Measurements from ENCODE around the gene KIF21A.
"Not testable (repeated sequence)": the region's sequence is repeated elsewhere in the genome, so short reads cannot be mapped to it uniquely, and the experiment has no call there.

KIF21A gene, protein sequence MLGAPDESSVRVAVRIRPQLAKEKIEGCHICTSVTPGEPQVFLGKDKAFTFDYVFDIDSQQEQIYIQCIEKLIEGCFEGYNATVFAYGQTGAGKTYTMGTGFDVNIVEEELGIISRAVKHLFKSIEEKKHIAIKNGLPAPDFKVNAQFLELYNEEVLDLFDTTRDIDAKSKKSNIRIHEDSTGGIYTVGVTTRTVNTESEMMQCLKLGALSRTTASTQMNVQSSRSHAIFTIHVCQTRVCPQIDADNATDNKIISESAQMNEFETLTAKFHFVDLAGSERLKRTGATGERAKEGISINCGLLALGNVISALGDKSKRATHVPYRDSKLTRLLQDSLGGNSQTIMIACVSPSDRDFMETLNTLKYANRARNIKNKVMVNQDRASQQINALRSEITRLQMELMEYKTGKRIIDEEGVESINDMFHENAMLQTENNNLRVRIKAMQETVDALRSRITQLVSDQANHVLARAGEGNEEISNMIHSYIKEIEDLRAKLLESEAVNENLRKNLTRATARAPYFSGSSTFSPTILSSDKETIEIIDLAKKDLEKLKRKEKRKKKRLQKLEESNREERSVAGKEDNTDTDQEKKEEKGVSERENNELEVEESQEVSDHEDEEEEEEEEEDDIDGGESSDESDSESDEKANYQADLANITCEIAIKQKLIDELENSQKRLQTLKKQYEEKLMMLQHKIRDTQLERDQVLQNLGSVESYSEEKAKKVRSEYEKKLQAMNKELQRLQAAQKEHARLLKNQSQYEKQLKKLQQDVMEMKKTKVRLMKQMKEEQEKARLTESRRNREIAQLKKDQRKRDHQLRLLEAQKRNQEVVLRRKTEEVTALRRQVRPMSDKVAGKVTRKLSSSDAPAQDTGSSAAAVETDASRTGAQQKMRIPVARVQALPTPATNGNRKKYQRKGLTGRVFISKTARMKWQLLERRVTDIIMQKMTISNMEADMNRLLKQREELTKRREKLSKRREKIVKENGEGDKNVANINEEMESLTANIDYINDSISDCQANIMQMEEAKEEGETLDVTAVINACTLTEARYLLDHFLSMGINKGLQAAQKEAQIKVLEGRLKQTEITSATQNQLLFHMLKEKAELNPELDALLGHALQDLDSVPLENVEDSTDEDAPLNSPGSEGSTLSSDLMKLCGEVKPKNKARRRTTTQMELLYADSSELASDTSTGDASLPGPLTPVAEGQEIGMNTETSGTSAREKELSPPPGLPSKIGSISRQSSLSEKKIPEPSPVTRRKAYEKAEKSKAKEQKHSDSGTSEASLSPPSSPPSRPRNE (N-terminal part only)

DNA sequence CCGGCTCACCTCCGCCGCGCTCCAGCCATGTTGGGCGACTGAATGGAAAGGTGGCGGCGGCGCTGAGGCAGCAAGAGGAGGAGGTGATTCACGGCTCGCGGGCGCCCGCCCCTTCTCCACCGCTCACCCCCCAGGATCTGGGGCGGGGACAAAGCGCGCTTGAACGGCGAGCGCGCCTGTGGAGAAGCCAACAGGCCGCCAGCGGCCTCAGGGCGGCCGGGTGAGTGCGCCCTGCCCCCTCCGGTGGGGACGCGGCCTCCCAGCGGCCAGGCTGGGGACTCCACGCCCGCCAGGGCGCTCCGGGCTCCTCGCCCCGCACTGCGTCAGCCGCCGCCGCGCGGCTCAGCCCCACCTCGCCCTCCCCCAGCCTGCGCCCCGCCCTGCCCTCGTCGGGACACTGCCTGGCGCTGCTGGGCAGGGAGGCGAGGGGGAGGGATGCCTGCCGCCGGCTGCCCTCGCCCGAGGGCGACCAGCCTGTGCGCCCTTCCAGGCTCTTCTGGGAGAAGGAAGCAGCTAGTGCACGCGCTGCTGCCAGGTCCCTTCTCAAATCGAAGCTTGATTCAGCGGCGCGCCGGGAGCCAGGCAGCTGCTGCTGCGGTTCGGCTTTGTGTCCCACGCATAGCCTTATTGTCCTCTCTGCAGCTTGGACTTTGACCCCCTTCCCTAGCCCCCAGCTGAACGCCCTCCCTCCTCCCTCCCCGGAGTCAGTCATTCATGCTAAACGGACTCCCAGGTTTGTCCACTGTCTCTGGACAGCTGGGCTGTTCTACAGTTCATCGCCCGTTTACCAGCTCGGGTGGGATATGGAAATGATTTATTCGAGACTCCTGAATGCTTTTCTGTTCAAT, at the start of gene KIF21A:
Gene KIF21A, minus strand, starts transcription at position 40 of the 848 bp plus-strand sequence. CDS start 150 bp downstream, outside the sequence.
- peak; percentile 87 for DNase-seq (ENCODE audit: low read depth in 2 of 2)

GRCh38 chr12:39490500-39491282, 47.8 kb upstream of the KIF21A start:
- no peak for DNase-seq (ENCODE audit: low read depth in 2 of 2)

DNA sequence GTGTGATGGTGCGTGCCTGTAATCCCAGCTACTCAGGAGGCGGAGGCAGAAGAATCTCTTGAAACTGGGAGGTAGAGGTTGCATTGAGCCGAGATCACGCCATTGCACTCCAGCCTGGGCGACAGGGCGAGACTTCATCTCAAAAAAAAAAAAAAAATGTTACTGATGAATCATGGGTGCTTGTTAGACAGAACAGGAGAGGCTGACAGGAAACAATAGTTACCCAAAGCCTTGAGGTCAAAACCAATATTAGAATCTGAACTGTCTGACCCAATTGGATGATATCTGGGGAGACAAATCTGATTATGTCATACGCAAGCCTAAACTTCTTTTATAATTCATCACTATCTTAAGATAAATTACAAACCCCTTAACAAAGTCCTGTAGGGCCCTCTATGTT, 40.7 kb upstream of the KIF21A start:
- no peak for DNase-seq (ENCODE audit: low read depth in 2 of 2)

DNA sequence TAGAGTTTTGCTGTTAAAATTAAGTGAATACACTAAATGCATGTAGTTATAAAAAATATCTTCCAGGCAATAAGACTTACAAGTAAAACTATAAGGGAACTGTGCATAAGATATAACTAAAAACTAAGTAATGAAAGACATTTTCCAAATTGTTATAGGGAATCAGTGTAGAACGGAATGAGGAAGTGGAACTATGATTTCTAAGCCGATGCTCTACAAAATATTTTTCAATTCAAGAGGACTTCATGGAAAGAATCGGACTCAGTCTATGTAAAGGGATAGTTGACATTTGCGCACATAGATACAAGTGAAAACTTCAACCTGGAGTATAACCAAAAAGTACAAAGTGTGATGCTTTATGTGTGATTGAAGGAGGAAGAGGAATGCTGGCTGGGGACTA, 40.1 kb upstream of the KIF21A start:
- no peak for DNase-seq (ENCODE audit: low read depth in 2 of 2)

DNA sequence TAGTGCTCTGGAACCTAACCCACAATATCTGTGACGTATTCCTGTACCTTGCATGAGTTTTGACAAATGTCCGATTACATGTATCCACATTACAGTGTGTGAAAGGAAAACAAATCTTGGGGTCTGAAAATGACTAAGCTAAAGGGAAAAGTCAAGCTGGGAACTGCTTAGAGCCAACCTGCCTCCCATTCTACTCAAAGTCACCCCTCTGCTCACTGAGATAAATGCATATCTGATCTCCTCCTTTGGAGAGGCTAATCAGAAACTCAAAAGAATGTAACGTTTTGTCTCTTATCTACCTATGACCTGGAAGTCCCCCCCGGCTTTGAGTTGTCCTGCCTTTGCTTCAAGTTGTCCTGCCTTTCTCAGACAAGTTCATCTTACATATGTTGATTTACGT, 34.0 kb upstream of the KIF21A start:
- no peak for DNase-seq (ENCODE audit: low read depth in 2 of 2)

GRCh38 chr12:39476121-39476520, 33.2 kb upstream of the KIF21A start:
- DNase-seq (ENCODE audit: low read depth in 2 of 2), result no peak

DNA sequence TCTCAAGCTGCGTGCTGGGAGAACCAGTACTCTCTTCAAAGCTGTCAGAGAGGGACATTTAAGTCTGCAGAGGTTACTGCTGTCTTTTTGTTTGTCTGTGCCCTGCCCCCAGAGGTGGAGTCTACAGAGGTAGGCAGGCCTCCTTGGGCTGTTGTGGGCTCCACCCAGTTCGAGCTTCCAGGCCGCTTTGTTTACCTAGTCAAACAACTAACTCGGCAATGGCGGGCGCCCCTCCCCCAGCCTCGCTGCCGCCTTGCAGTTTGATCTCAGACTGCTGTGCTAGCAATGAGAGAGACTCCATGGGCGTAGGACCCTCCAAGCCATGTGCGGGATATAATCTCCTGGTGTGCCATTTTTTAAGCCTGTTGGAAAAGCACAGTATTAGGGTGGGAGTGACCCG, 32.2 kb upstream of the KIF21A start:
- DNase-seq (ENCODE audit: low read depth in 2 of 2), result not testable (repeated sequence)

DNA sequence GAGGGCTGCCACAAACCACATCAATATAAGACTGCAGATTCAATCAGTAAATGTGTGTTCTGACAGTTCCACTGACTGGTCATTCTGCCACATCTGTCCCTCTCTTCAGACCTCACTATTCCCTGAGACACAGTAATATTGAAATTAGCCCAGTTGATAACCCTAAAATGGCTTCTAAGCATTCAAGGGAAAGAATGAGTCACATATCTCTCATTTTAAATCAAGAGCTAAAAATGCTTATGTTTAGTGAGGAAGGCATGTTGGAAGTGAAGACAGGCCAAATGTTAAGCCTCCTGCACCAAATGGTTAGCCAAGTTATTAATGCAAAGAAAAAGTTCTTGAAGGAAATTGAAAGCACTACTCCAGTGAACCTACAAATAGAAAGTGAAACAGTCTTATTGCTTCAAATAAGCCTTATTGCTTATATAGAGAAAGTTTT, 24.5 kb upstream of the KIF21A start:
- no peak for DNase-seq (ENCODE audit: low read depth in 2 of 2)

DNA sequence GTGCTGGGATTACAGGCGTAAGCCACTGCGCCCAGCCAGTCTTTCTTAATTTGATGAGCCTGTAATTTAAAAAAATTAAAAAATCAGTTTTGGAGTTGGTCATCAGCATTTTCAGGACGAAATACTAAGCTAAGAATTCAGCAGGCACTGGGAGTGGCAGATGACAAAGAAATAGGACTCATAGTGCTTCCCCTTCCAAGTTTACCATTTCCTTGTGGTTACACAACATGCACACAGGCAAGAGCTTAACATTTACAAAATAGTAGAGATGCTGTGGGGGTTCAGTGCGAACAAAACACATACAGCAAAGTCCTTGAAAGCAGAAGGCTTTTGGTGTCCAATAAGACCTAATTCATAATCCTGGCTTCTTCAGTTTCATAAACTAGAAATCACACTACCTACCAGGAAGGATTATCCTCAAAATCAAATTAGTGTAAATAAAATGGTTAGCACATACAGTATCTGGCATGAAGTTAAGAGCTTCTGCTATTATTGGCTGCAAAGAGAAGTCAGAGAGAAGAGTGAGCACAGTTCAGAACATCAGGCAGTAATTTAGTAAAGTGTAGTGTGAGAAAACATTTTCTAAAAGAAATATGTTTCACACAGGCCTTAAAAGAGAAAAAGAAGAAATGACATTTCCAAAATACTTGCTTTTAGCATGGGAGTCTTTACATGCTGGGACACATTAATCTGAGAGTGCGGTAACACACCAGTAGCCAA, 22.2 kb upstream of the KIF21A start:
- DNase-seq (ENCODE audit: low read depth in 2 of 2), result no peak

DNA sequence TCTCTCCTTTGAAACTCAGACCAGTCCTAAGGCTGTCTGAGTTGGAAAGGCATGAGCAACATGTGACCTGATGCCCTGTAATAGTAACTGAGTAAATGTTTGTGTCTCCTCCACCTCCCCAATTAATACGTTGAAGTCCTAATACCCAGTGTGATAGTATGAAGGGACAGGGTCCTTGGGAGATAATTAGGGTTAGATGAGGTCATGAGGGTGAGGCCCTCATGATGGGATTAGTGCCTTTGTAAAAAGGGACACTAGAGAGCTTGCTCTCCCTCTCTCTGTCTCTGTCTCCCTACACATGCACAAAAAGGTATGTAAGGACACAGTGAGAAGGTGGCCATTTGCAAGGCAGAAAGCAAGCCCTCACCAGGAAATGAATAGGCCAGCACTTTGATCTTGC, 18.1 kb upstream of the KIF21A start:
- no peak for DNase-seq (ENCODE audit: low read depth in 2 of 2)

- DNase-seq (ENCODE audit: low read depth in 2 of 2), result no peak
Observed at GRCh38 chr12:39459027-39459434, 16.1 kb upstream of the KIF21A start.

DNA sequence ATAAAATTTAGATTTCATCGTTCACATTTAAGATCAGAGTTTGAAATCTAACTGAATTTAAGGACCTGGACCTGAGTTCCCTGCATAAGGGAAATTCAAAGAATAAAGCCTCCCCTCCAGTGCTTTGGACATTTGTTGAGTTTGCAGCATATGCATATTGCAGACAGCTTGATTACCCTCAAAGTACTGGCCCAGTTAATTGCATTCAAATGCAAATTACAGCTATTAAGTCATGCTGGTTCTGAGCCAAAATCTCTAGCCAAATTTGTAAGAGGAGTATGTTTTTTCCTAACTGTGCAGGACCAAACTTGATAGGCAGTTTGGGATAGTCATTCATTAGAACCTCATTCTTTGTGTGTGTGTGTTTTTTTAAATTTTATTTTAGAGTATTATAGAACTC, 9.1 kb upstream of the KIF21A start:
- no peak for DNase-seq (ENCODE audit: low read depth in 2 of 2)

- no peak for DNase-seq (ENCODE audit: low read depth in 2 of 2)
Observed at GRCh38 chr12:39448038-39448437, 5.1 kb upstream of the KIF21A start.

- no peak for DNase-seq (ENCODE audit: low read depth in 2 of 2)
Observed at GRCh38 chr12:39443929-39444209, 949 bp upstream of the KIF21A start.

DNA sequence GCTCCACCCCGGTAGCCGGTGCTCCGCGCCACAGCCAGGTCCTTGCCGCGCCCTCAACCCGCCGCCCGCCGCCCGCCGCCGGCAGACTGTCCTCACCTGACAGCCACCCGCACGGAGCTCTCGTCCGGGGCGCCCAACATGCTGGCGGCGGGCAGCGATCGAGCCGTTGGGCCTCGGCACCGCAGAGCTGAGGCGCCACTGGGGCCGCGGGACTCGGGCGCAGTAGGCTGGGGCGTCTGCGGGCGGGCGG, 164 bp downstream of the KIF21A start:
- DNase-seq (ENCODE audit: low read depth in 2 of 2), result no peak

DNA sequence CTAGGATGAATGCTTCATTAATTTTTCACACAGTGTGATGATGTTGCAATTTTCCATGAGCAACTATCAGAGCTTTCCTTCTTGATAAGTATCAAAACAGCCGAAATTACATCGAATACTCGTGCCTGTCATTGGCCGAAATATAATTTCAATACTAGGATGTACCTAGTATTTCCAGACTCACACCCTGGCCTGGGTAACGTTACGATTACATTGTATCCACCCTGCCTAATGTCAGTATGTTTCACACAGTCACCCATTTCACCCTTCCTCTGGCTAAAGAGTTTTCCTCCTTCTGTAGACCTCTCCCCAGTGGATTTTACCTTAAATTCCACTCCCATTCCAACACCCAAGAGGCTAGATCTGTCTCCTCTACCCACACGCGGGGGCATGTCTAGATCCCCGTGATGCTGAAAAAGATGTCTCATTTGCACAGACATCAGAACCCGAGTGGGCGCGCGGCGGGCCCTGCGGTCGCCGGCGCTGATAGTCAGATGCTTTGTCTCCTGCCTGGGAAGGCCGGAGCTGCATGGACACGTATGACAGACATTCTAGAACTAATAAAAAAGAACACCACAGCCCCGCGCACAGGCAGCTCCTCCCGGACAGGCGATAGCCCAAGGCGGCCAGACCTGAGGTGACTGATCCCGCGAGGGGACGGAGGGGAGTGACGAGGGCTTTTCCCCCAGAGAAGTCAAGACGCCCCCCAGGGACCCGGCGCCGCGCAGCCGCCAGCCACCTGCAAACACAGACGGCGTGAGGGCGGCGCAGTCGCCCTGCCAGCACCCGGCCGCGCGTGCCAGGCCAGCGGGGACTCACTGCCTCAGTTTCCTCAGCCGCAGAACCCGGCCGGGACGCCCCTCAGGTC, 723 bp downstream of the KIF21A start:
- peak; percentile 28 to 44 for DNase-seq (ENCODE audit: low read depth in 2 of 2)

DNA sequence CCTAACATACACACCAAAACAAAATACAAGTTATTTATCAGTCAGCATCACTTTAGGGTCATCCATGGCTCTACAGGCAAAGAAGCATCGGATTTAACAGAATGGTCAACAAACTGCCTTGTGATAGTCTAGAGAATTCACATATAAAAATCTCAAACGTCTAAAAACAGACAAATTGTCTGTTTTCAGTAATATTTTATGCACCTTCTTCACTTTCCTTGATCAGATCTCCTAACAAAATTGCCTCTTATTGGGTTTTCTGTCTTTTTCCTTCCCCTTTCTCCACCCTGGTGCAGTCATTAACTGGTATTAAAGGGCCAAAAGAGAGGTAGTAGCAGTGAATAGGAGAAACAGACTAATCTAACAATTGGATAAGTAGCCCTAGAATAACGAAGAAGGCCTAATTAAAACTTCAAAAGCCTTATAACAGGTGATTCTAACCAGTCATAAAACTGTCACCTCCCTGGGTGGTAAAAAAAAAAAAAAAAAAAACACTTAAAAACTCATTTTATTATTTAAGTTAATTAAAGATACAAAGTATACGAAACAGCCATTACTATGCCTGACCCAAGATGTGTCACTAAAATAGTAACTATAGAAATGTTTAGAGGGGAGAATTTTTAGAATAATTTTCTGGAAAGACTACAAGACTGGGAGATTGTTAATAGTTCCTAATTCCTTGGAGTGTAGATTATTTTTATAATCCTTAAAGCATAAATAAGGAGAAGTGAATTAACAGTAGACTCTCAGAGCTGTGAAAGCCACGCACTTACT, 1.5 kb downstream of the KIF21A start:
- DNase-seq (ENCODE audit: low read depth in 2 of 2), result no peak

DNA sequence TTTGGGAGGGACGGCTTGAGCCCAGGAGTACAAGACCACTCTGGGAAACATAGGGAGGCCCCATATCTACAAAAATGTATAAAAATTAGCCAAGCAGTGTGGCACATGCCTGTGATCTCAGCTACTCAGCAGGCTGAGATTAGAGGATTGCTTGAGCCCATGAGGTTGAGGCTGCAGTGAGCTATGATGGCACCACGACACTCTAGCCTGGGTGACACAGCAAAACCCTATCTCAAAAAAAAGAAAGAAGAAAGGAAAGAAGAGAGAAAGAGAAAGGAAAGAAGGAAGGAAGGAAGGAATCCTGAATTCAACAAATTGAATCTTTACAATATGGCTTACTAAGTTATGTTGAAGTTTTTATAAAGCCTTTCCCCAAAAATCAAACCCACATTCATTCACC, 2.1 kb downstream of the KIF21A start:
- no peak for DNase-seq (ENCODE audit: low read depth in 2 of 2)
